Ectodermal cell (in vitro differentiated cells): Measurements from ENCODE around the gene UBE2M.
A peak's percentile ranks its signal among the peaks of the same experiment; 100 is the strongest.
"Not testable (repeated sequence)": the region's sequence is repeated elsewhere in the genome, so short reads cannot be mapped to it uniquely, and the experiment has no call there.

ENCODE experiments used
- H3K27ac ChIP-seq: 2 replicates; pipeline ENCODE4 v1.7.0; 2013; ENCODE audit warnings: mild to moderate bottlenecking, low read depth, low read length; ENCODE audit not compliant: insufficient read depth, poor library complexity, severe bottlenecking
- H3K27me3 ChIP-seq: 2 replicates; pipeline ENCODE4 v1.7.0; 2013; ENCODE audit warnings: mild to moderate bottlenecking, low read length; ENCODE audit not compliant: insufficient read depth, control insufficient read depth, poor library complexity, severe bottlenecking
- H3K36me3 ChIP-seq: one replicate; pipeline ENCODE4 v1.7.0; 2013; ENCODE audit warnings: low read length; ENCODE audit not compliant: control insufficient read depth, insufficient read depth
- H3K4me1 ChIP-seq: one replicate; pipeline ENCODE4 v1.7.0; 2013; ENCODE audit warnings: low read length; ENCODE audit not compliant: control insufficient read depth, insufficient read depth
- H3K4me3 ChIP-seq: 2 replicates; pipeline ENCODE4 v1.7.0; 2013; ENCODE audit warnings: low read depth, low read length, control low read depth; ENCODE audit not compliant: insufficient read depth
- H3K9me3 ChIP-seq: 2 replicates; pipeline ENCODE4 v1.7.0; 2013; ENCODE audit warnings: mild to moderate bottlenecking, low read length, moderate library complexity; ENCODE audit not compliant: control insufficient read depth
- WGBS, 2 experiments: methylation state at CpG; one replicate each; pipeline ENCODE4 v1.1.7; 2013; ENCODE audit warnings: missing lambda C conversion rate in 2 of 2; 5-methylcytosine and 5-hydroxymethylcytosine counted together

The UBE2M gene

DNA sequence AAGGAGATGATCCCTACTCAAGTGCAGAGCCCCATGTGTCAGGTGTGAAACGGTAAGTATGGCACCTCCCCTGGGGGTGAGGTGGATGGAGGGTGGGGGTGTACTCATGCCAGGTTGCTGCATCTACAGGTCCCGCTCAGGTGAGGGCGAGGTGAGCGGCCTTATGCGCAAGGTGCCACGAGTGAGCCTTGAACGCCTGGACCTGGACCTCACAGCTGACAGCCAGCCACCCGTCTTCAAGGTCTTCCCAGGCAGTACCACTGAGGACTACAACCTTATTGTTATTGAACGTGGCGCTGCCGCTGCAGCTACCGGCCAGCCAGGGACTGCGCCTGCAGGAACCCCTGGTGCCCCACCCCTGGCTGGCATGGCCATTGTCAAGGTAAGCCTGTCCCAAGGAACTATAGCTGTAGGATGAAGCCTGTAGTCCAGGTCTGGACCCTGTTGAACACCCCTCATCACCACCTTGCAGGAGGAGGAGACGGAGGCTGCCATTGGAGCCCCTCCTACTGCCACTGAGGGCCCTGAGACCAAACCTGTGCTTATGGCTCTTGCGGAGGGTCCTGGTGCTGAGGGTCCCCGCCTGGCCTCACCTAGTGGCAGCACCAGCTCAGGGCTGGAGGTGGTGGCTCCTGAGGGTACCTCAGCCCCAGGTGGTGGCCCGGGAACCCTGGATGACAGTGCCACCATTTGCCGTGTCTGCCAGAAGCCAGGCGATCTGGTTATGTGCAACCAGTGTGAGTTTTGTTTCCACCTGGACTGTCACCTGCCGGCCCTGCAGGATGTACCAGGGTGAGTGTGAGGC is 9.3 kb downstream of the UBE2M start:
- peaks cover 48% of the 10 kb centered on the region for H3K36me3 ChIP-seq
- no peaks in the 10 kb centered on the region for H3K9me3 ChIP-seq
- no peak overlapping the region for H3K27ac ChIP-seq
- WGBS, 2 experiments: 97% methylated on average over 20 of the region's 20 CpGs
- no peaks in the 10 kb centered on the region for H3K27me3 ChIP-seq
- peaks cover 13% of the 10 kb centered on the region for H3K4me1 ChIP-seq
- no peak overlapping the region for H3K4me3 ChIP-seq

DNA sequence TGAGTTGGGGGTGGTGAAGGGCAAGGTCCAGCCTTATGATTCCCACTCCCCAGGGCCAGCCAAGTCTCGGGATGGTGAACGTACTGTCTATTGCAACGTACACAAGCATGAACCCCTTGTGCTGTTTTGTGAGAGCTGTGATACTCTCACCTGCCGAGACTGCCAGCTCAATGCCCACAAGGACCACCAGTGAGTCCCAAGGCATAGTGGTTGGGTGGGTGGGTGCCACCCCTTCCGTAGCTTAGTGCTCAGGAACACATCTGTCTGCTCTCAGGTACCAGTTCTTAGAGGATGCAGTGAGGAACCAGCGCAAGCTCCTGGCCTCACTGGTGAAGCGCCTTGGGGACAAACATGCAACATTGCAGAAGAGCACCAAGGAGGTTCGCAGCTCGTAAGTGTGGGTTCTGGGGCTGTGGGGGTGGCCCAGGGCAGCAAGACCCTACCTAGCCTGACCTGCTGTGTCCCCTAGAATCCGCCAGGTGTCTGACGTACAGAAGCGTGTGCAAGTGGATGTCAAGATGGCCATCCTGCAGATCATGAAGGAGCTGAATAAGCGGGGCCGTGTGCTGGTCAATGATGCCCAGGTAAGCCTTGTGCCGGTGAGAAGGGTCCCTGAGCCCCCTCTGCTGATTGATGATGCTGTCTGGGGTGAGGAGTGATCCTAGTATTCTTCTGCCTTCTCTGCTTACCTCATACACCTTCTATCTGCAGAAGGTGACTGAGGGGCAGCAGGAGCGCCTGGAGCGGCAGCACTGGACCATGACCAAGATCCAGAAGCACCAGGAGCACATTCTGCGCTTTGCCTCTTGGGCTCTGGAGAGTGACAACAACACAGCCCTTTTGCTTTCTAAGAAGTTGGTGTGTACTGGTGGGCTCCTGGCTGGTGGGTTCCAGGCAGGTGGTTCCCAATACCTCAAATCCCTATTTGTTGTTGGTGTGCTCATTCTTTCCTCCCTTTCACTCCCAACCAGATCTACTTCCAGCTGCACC is 10.8 kb downstream of the UBE2M start:
- Histone ChIP-seq H3K9me3 (no peaks in the 10 kb centered on the region), H3K27ac (no peak overlapping the region), H3K36me3 (peaks cover 48% of the 10 kb centered on the region), H3K27me3 (peaks cover 2% of the 10 kb centered on the region), H3K4me1 (peaks cover 13% of the 10 kb centered on the region), H3K4me3 (no peak overlapping the region)
- 96 to 97% methylated on average over 18 of the region's 18 CpGs for WGBS, 2 experiments

DNA sequence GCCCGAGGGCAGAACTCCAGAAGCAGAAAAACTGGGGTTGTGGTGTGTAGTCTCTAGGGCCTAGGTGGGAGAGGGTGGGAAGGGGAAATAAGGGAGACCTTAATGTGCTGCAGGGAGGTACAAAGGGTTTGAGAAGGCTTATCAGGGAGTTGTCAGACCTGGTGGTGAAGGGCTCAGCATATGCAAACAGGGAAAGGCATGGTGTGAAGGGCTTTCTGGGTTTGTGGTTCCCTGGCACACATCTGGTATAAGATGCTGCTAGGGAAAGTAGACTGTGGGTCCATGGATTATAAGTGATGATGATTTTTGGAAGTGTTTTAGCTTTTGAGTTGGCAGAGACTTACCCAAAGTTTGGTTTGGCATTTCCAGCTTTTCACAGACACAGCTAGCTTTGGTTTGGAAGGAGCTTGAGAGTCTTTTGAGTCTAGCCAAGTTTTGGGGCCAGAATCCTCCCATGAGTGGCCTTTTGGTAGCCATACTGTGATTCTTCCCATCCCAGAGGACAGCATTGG is 12.3 kb downstream of the UBE2M start:
- peaks cover 13% of the 10 kb centered on the region for H3K4me1 ChIP-seq

DNA sequence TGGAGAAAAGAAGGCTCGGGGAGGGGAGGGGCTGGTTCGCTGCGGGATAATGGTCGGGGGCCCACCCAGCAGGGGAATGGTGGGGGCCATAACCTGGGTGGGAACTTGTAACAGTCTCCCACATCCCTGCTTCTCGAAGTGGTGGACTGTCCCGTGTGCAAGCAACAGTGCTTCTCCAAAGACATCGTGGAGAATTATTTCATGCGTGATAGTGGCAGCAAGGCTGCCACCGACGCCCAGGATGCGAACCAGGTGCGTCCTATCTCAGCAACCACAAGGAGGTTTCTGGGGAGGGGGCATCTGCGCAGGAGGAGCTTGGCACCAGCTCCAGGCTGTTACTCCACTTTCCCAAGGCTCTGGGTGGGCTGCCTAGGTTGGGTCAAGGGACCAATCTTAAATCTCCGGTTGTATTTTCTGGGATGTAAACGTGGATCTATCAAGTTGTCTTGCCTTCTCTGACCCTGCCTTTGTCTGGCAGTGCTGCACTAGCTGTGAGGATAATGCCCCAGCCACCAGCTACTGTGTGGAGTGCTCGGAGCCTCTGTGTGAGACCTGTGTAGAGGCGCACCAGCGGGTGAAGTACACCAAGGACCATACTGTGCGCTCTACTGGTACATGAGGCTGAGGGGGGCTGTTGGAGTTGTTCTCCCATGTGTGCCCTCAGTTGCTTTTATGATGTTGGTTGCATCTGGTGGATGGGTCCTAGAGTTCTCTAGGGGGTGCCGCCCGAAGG is 13.0 kb downstream of the UBE2M start:
- WGBS, 2 experiments: 14 to 16% methylated on average over 21 of the region's 21 CpGs
- H3K27me3 ChIP-seq: peaks cover 23% of the 10 kb centered on the region
- peaks cover 13% of the 10 kb centered on the region for H3K4me1 ChIP-seq
- H3K4me3 ChIP-seq: peak overlapping the region; percentile 100
- peaks cover 34% of the 10 kb centered on the region for H3K36me3 ChIP-seq
- no peak overlapping the region for H3K27ac ChIP-seq
- H3K9me3 ChIP-seq: no peaks in the 10 kb centered on the region

More for the DNA sequence above, 12.3 kb downstream of the UBE2M start:
- Histone ChIP-seq H3K9me3 (no peaks in the 10 kb centered on the region), H3K27me3 (peaks cover 17% of the 10 kb centered on the region), H3K27ac (no peak overlapping the region), H3K4me3 (peak overlapping the region; percentile 100), H3K36me3 (peaks cover 38% of the 10 kb centered on the region)
- WGBS, 2 experiments: 40 to 60% methylated on average over 1 of the region's 1 CpG

DNA sequence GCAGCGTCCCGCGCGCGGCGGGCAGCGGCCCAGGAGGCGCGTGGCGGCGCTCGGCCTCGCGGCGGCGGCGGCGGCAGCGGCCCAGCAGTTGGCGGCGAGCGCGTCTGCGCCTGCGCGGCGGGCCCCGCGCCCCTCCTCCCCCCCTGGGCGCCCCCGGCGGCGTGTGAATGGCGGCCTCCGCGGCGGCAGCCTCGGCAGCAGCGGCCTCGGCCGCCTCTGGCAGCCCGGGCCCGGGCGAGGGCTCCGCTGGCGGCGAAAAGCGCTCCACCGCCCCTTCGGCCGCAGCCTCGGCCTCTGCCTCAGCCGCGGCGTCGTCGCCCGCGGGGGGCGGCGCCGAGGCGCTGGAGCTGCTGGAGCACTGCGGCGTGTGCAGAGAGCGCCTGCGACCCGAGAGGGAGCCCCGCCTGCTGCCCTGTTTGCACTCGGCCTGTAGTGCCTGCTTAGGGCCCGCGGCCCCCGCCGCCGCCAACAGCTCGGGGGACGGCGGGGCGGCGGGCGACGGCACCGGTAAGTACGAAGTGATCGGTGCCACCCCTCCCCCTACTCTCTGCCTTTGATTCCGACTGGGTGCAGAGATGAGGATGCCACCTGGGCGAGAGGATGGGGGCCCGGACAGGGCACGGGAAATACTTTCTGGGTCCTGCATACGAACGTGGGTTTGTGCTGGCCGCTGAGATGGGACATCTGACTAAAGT is 13.7 kb downstream of the UBE2M start:
- 0 to 1% methylated on average over 92 of the region's 92 CpGs for WGBS, 2 experiments
- peak overlapping the region; percentile 100 for H3K4me3 ChIP-seq
- H3K4me1 ChIP-seq: peaks cover 13% of the 10 kb centered on the region
- peak overlapping the region; percentile 97 for H3K27ac ChIP-seq
- H3K36me3 ChIP-seq: peaks cover 27% of the 10 kb centered on the region
- H3K9me3 ChIP-seq: no peaks in the 10 kb centered on the region
- peaks cover 28% of the 10 kb centered on the region for H3K27me3 ChIP-seq

DNA sequence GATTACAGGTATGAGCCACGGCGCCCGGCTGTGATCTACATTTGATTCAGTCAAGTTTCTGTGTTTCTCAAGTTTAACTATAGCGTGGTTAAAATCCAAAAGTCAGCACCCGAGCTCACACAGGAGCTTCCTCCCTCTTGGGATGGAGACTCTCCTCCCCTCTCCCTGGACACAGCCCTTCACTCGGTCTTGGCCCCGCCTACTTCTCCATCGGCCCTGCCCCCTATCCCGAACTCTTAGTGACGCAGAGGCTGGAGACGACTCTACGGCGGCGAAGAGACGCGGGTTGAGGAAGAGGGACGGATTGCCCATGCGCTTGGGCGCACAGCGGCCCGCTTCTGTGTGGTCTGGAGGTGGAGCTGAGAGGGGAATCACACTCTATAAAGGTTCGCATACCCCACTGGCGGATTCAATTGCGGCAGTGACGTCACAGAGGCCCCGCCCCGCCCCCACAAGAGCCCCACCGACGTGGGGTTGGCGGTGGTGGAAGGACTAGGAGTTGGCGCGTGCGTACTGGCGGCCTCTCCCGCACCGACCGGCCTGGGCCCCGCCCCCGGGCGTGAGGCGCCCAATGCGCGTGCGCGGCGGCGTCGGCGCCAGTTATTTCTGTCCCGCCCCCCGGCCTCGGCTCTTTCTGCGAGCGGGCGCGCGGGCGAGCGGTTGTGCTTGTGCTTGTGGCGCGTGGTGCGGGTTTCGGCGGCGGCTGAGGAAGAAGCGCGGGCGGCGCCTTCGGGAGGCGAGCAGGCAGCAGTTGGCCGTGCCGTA is 14.4 kb downstream of the UBE2M start, which contains the start of gene TRIM28:
Gene TRIM28, plus strand, starts transcription at position 239 of the 765 bp plus-strand sequence. CDS start 694 bp downstream, outside the sequence.
- 0% methylated on average over 73 of the region's 73 CpGs for WGBS, 2 experiments
- no peaks in the 10 kb centered on the region for H3K9me3 ChIP-seq
- peak within 1 kb of the TSS; percentile 97 for H3K27ac ChIP-seq
- H3K4me1 ChIP-seq: peaks cover 13% of the 10 kb centered on the region
- H3K27me3 ChIP-seq: peaks cover 35% of the 10 kb centered on the region
- H3K36me3 ChIP-seq: peaks cover 20% of the 10 kb centered on the region
- peak within 1 kb of the TSS; percentile 100 for H3K4me3 ChIP-seq

DNA sequence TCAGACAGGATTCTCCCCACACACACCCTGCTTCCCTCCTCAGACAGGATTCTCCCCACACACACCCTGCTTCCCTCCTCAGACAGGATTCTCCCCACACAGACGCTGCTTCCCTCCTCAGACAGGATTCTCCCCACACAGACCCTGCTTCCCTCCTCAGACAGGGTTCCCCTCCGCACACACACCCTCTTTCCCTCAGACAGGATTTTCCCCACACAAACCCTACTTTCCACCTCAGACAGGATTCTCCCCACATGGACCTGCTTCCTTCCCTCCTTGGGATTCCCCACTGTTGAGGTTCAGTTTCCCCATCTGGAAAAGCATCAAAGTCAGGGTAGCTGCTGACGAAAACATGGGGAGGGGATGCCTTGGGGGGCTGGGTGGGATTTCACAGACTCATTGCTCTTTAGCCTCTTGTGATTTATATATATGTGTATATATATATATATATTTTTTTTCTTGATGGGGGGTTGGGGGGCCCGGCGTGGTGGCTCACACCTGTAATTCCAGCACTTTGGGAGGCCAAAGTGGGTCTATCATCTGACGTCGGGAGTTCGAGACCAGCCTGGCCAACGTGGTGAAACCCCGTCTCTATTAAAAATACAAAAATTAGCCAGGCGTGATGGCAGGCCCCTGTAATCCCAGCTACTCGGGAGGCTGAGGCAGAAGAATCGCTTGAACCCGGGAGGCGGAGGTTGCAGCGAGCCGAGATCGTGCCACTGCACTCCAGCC is 15.6 kb downstream of the UBE2M start:
- not testable (repeated sequence) for H3K9me3 ChIP-seq, H3K4me3 ChIP-seq
- WGBS, 2 experiments: 84% methylated on average over 17 to 18 of the region's 18 CpGs

DNA sequence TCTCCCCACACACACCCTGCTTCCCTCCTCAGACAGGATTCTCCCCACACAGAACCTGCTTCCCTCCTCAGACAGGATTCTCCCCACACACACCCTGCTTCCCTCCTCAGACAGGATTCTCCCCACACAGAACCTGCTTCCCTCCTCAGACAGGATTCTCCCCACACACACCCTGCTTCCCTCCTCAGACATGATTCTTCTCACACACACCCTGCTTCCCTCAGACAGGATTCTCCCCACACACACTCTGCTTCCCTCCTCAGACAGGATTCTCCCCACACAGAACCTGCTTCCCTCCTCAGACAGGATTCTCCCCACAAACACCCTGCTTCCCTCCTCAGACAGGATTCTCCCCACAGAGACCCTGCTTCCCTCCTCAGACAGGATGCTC is 19.2 kb downstream of the UBE2M start:
- H3K9me3 ChIP-seq, H3K36me3 ChIP-seq, H3K4me3 ChIP-seq, H3K27ac ChIP-seq, H3K4me1 ChIP-seq: not testable (repeated sequence)
- H3K27me3 ChIP-seq: peaks cover 39% of the 10 kb centered on the region

More for the DNA sequence above, 15.6 kb downstream of the UBE2M start:
- not testable (repeated sequence) for H3K27ac ChIP-seq, H3K36me3 ChIP-seq
- Histone ChIP-seq H3K27me3 (peaks cover 39% of the 10 kb centered on the region), H3K4me1 (peaks cover 13% of the 10 kb centered on the region)
